Effector CD8-positive, alpha-beta T cell (primary cell): Measurements from ENCODE around the gene UBALD1.
"Not testable (repeated sequence)": the region's sequence is repeated elsewhere in the genome, so short reads cannot be mapped to it uniquely, and the experiment has no call there.

Experiments used
- DNase-seq: peaks from one replicate; lab custom pipeline; 2025; lab: John Stamatoyannopoulos, UW

UBALD1 gene

DNA sequence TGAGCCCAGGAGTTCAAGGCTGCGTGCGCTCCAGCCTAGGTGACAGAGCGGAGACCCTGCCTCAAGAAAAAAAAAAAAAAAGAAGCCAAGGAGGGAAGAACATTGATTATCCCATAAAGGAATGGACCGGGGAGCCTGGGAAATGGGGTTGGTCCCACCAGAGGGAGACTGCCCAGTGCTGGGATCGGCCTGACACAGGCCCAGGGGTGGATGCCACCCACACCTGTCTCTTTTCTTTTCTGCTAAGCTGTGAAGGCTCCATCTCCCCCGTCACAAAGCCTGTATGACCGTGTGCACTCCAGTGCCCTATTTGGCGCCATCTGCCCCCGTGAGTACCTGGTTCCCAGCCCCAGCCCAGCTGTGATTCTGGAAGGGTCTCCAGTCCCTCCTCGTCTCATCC lies 15.7 kb downstream of the UBALD1 start:
- no peak for DNase-seq

DNA sequence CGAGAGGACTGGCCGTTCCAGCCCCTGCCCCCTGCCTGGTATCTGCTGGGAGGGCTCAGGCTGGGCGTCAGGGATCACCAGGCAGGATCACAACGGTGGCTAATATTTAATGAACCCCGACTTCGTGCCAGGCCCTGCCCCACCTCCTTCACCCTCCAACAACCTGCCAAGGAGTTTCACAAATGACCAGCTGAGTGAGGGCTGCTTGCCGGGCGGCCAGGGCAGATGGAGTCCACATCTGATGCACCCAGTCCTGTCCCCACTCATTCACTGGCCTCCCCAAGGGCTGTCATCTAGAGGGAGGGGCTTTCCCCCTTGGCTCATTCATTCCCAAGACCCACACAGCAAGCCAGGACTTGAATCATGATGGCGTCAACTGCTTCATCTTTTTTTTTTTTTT lies 17.5 kb downstream of the UBALD1 start:
- DNase-seq = no peak

DNA sequence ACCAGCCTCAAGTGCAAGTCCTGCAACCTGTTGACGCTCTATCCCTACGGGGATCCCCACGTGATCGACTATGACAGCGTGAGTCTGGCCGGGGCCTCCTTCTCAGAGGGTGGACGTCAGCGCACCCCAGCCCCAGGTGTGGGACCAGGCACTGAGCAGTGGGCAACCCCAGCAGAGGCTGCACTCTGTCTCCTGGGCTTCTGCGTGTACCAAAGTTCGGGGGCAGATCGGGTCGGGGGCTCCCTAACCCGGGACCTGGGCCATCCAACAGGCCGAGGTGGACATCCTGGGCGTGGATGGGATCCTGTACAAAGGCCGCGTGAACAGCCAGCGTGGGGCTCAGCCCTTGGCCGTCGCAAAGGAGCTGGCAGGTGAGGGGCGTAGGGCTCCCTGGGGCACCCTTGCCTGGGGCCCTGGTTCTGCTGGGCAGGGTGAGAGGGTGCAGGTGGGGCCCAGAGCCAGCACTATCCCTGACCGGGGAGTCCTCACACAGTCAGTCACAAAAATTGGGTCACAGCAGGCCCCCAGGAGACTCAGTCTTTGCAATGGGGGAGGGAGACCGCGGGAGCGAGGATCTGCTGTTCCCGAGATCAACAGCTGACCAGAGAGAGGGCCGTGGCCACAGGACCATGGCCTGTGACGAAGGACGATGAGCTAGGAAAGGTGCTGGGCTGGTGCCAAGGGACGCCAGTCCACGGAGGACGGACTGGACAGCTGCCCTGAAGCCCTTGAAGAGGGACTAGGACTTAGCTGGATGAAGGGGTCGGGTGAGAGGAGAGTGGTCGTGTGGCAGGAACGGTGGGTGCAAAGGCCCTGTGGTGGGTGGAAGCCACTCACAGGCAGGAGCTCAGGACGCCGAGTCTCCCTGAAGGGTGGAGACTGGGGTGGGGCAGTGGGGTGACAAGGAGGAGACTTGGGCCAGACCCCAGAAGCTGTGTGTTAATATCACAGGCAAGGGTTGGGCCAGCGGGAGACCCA lies 20.0 kb downstream of the UBALD1 start:
- no peak for DNase-seq

GRCh38 chr16:4593086-4593485 lies 21.6 kb downstream of the UBALD1 start:
- DNase-seq = no peak

- DNase-seq = no peak
Observed at GRCh38 chr16:4591706-4592470, 22.8 kb downstream of the UBALD1 start.

- DNase-seq = no peak
Observed at GRCh38 chr16:4591191-4591590, 23.5 kb downstream of the UBALD1 start.

DNA sequence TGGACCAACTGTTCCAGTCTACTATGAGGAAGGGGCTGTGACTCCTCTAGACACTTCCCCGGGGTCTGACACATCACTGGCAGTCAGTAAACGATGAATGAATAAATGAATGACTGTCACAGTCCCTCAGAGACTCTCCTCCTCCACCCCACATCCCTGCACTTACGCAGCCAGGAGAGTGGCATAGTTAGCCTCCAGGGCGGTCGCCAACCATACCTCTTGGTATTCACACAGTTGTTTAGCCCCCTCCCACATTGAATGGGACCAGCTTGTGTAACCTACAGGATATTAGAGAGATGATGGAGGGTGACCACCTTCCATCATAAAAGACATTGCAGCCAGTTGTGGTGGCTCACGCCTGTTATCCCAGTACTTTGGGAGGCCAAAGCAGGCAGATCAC lies 25.7 kb downstream of the UBALD1 start:
- DNase-seq = no peak

- DNase-seq = no peak
Observed at GRCh38 chr16:4588386-4588785, 26.3 kb downstream of the UBALD1 start.

- no peak for DNase-seq
Observed at GRCh38 chr16:4586291-4586690, 28.4 kb downstream of the UBALD1 start.

DNA sequence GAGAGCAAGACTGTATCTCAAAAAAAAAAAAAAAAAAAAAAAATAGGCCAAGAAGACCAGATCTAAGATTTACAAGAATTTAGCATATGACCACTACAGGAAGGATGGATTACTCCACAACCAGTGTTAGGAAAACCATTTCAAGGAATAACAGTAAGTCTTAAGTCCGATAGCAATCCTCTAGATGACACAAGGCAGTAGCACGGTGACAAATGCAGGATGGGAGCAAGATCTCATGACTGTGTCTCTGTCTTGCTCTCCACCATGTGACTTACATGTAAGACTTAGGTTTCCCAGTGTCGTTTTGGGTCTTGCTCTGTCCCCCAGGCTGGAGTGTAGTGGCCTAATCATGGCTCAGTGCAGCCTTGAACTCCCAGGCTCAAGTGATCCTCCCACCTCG lies 30.8 kb downstream of the UBALD1 start:
- no peak for DNase-seq

DNA sequence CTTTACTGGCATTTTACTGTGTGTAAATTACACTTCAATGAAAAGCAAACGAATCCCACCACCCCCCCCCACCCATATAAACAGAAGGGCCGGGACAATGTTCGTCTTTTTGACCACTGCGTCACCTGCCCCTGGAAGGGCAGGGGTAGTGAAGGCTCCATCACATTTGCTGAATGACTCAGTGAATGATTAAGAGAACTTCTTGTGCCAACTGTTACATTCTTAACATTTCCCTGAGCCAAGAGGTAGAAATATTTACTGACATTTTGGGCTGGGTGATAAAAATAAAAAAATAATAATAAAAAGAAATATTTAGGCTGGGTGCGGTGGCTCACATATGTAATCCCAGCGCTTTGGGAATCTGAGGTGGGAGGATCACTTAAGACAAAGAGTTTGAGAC lies 34.4 kb downstream of the UBALD1 start:
- DNase-seq = no peak

DNA sequence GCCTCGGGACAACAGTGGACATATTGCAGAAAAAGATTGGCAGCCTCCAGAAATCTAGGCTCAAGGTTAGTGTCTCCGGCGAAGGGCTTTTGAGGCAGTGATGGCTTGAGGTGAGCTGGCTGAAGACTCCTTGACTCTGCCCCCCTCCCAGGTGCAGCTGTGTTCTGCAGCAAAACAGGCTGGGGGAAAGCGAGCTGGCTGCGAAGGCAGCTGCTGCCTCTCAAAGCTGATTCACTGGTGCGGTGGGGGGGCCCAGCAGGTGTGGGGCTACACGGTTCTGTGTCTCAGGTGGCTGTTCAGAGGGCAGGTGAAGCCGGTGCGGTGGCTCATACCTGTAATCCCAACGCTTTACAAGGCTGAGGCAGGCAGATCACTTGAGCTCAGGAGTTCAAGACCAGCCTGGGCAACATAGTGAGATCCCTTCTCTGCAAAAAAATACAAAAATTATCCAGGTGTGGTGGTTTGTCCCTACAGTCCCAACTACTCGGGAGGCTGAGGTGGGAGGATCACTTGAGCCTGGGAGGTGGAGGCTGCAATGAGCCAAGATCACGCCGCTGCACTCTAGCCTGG lies 35.6 kb downstream of the UBALD1 start:
- no peak for DNase-seq

DNA sequence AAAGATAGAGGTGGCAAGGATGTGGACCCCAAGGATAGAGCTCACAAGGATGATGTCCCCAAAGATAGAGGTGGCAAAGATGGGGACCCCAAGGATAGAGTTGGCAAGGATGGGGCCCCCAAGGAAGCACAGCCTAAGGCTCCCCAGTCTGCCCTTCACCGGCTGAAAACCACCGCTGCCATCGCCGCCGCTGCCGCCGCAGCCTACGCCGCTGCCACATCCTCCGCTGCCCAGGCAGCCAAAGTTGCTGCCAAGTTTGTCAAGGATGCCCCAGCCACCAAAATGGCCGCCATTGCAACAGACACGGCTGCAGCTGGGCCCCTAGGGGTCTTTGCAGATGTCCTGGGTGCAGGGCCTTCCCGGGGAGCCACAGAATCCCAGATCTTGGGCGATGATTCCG lies 38.7 kb downstream of the UBALD1 start:
- no peak for DNase-seq

DNA sequence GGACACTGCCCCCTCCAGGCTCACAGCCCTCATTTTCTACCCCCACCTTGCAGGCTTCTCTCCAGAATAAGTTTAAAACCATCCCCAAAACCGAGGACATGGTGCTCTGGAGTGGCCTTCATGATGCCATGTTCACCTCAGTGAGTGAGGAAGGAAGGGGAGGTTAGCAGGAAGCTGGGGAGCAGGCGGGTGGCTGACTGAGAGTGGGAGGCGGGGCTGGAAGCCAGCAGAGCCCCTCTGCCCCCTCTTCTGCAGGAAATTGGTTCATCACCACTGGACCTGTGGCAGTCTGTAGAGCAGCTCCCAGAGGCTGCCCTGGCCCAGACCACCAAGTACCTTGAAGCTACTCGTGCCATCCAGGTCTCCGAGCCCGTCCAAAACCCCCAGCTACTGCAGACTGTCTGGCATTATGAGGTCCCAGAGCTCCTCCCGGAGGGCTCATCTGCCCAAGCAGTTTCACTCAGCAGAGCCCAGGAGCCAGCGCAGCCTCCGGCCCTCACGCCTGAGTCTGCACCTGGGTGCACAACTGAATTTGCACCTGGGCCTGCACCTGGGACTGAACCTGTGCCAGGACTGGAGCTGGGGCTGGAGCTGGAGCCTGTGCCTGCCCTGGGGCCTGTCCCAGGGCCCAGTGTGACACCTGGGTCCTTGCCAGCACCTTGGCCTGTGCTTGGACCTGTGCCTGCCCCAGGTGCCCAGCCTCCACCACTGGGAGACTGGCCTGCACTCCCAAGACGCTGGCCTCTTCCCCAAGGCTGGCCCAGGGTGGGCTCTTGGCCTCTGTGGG lies 39.6 kb downstream of the UBALD1 start:
- DNase-seq = no peak

DNA sequence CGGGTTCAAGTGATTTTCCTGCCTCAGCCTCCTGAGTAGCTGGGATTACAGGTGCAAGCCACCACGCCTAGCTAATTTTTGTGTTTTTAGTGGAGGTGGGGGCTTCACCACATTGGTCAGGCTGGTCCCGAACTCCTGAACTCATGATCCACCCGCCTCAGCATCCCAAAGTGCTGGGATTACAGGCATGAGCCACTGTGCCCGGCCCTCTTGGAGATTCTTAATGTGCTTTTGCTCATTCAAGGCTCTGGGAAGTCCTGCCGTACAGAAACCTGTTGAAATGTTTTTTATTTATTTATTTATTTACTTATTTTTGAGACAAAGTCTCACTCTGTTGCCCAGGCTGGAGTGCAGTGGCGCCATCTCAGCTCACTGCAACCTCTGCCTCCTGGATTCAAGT lies 40.8 kb downstream of the UBALD1 start:
- not testable (repeated sequence) for DNase-seq

DNA sequence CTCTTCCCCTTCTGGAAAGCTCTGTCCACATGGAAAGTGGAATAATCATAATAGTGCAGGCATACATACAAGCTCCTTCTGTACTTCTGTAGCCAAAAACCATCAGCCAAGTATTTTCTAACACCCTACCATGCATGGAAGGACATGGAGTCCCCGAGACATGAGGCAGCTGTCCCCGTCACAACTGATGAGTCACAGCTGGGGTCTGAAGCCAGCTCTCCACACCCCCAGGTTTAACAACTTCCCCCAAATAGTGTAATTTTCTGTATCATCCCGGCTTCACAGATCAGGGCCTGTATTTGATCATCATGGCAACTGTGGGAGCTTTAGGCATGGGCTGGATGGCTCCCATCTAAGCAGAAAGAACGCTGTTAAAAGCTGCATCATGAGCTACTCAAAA lies 42.0 kb downstream of the UBALD1 start:
- no peak for DNase-seq

DNA sequence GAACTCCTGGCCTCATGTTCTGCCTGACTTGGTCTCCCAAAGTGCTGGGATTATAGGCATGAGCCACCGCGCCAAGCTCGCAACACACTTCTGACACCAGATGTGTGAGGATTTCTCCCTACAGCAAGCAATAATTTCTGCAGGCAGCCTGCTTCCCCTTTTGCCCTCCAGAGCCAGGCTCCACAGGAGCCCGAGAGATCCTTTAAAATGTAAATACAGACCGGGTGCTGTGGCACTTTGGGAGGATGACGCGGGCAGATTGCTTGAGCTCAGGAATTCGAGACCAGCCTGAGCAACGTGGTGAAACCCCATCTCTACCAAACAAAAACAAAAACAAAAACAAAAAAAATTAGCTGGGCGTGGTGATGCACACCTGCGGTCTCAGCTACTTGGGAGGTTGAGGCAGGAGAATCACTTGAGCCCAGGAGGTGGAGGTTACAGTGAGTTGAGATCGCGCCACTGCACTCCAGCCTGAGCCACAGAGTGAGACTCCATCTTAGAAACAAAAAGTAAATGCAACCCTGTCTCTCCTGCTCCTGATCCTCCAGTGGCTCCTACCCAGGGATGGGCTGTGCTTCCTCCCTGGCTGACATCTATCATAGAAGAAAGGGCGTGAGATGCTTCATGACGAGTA lies 43.9 kb downstream of the UBALD1 start:
- no peak for DNase-seq

GRCh38 chr16:4570086-4570485 lies 44.6 kb downstream of the UBALD1 start:
- no peak for DNase-seq

GRCh38 chr16:4566144-4566543 lies 48.5 kb downstream of the UBALD1 start:
- no peak for DNase-seq

DNA sequence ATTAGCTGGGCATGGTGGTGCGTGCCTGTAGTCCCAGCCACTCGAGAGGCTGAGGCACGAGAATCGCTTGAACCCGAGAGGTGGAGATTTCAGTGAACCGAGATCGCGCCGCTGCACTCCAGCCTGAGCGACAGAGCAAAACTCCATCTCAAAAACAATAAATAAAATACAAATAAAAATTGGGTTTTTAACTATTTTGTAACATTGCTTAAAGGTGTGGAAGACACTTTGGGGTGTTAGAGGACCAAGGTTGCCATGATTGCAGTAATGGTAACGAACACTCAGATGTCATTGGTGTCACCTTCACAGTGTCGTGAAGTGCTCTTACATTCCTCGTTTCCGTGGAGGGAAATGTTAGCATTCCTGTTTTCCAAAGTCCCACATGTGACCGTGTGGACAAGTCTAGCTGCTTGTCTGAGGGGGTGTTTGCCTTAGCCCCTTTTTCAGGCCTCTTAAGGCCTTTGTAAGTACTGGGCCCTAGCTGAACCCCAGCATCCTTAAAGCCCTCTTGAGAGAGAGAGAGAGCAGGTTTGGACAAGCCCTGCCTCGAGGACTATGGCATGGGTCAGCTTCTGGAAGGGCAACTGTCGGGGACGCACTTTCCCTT lies 49.9 kb downstream of the UBALD1 start:
- DNase-seq = no peak

- no peak for DNase-seq
Observed at GRCh38 chr16:4561596-4561995, 53.1 kb downstream of the UBALD1 start.
